Stimulated activated CD8-positive, alpha-beta memory T cell treated with anti-CD3 and anti-CD28 coated beads, Interleukin-4, amount 100 ng/mL, for 48 hours (primary cell): ENCODE data around the gene CEBPZ.

Source experiments
- DNase-seq: peaks from one replicate; pipeline ENCODE4 v3.0.0-alpha.2; 2020

The CEBPZ gene

GRCh38 chr2:37168217-37168981, 63.0 kb downstream of the CEBPZ start:
- DNase-seq: peak; percentile 36

- DNase-seq: no peak
Observed at GRCh38 chr2:37167636-37168180, 63.7 kb downstream of the CEBPZ start.

GRCh38 chr2:37164757-37165156, 66.6 kb downstream of the CEBPZ start:
- DNase-seq: no peak

- peak; percentile 84 for DNase-seq
Observed at GRCh38 chr2:37156857-37157714, 74.3 kb downstream of the CEBPZ start, which contains the start of gene EIF2AK2. Gene EIF2AK2, minus strand, starts transcription at chr2:37156980. Its CDS starts 9,174 bp downstream, at chr2:37147806.

- peak; percentile 50 for DNase-seq
Observed at GRCh38 chr2:37156071-37156856, 75.1 kb downstream of the CEBPZ start.

GRCh38 chr2:37154785-37155184, 76.6 kb downstream of the CEBPZ start:
- DNase-seq: no peak

GRCh38 chr2:37153224-37153623, 78.2 kb downstream of the CEBPZ start:
- DNase-seq: no peak
